Measurements from ENCODE around the gene SMURF2. TPM values are rescaled to one million over a fixed set of nuclear protein-coding genes. Genes with fewer than 3 reads are reported as not detected.
"Not testable (repeated sequence)": the region's sequence is repeated elsewhere in the genome, so short reads cannot be mapped to it uniquely, and the experiment has no call there.

The SMURF2 gene
- total RNA-seq, 4 donors from 2014 or later, result 18.2 to 28.0 (median 21.3) TPM

GRCh38 chr17:64611369-64611768 is 50.7 kb downstream of the SMURF2 start:
- Histone ChIP-seq H3K4me1 (peaks cover 0 to 44% (median 22%) of the 10 kb centered on the region in 4 donors), H3K9me3 (no peaks in the 10 kb centered on the region), H3K36me3 (no peaks in the 10 kb centered on the region), H3K27me3 (no peaks in the 10 kb centered on the region), H3K27ac (no peak overlapping the region), H3K4me3 (no peak overlapping the region)
- DNase-seq (ENCODE audit: low spot score in 2 of 2), result no peak
- TF ChIP-seq CTCF (IDR thresholded peaks at IDR 0.05), result no peak
- no peak for TF ChIP-seq POLR2A (IDR thresholded peaks at IDR 0.05)
- no peak for TF ChIP-seq EP300 (IDR thresholded peaks at IDR 0.05)
- WGBS, 2 donors, result 79 to 81% methylated on average over 7 of the region's 7 CpGs

- H3K4me3 ChIP-seq, H3K9me3 ChIP-seq: not testable (repeated sequence)
- WGBS, 2 donors, result 95 to 100% methylated on average over 2 of the region's 2 CpGs
Observed at GRCh38 chr17:64610244-64610643, 51.9 kb downstream of the SMURF2 start.

GRCh38 chr17:64608571-64608981 is 53.5 kb downstream of the SMURF2 start:
- H3K27ac ChIP-seq, result no peak overlapping the region
- 77 to 85% methylated on average over 2 of the region's 2 CpGs for WGBS, 2 donors
- no peaks in the 10 kb centered on the region for H3K27me3 ChIP-seq
- no peak overlapping the region for H3K4me3 ChIP-seq
- DNase-seq (ENCODE audit: low spot score in 2 of 2), result no peak
- H3K9me3 ChIP-seq, result no peaks in the 10 kb centered on the region
- TF ChIP-seq EP300 (IDR thresholded peaks at IDR 0.05) (no peak), POLR2A (IDR thresholded peaks at IDR 0.05) (no peak), CTCF (IDR thresholded peaks at IDR 0.05) (no peak)
- H3K36me3 ChIP-seq, result no peaks in the 10 kb centered on the region
- peaks cover 0 to 36% (median 7%) of the 10 kb centered on the region in 4 donors for H3K4me1 ChIP-seq

More at GRCh38 chr17:64610244-64610643, 51.9 kb downstream of the SMURF2 start:
- peaks cover 0 to 43% (median 19%) of the 10 kb centered on the region in 4 donors for H3K4me1 ChIP-seq
- not testable (repeated sequence) for H3K36me3 ChIP-seq; H3K27me3 ChIP-seq; H3K27ac ChIP-seq; DNase-seq (ENCODE audit: low spot score in 2 of 2)

GRCh38 chr17:64607862-64608565 is 54.1 kb downstream of the SMURF2 start:
- H3K36me3 ChIP-seq, result no peaks in the 10 kb centered on the region
- WGBS, 2 donors, result 90 to 96% methylated on average over 2 of the region's 2 CpGs
- H3K9me3 ChIP-seq, result no peaks in the 10 kb centered on the region
- H3K4me3 ChIP-seq, result no peak overlapping the region
- H3K27ac ChIP-seq, result no peak overlapping the region
- no peak for TF ChIP-seq CTCF (IDR thresholded peaks at IDR 0.05)
- no peak for TF ChIP-seq POLR2A (IDR thresholded peaks at IDR 0.05)
- H3K27me3 ChIP-seq, result no peaks in the 10 kb centered on the region
- peaks cover 0 to 34% (median 6%) of the 10 kb centered on the region in 4 donors for H3K4me1 ChIP-seq
- no peak for DNase-seq (ENCODE audit: low spot score in 2 of 2)

- H3K27ac ChIP-seq; H3K27me3 ChIP-seq; H3K9me3 ChIP-seq; DNase-seq (ENCODE audit: low spot score in 2 of 2); H3K36me3 ChIP-seq; H3K4me3 ChIP-seq: not testable (repeated sequence)
- 80 to 82% methylated on average over 12 of the region's 12 CpGs for WGBS, 2 donors
- H3K4me1 ChIP-seq, result peaks cover 0 to 31% (median 0%) of the 10 kb centered on the region in 4 donors
Observed at GRCh38 chr17:64604532-64604931, 57.6 kb downstream of the SMURF2 start.

- TF ChIP-seq POLR2A (IDR thresholded peaks at IDR 0.05), result no peak
- no peak for TF ChIP-seq EP300 (IDR thresholded peaks at IDR 0.05)
- TF ChIP-seq CTCF (IDR thresholded peaks at IDR 0.05), result no peak
- WGBS, 2 donors, result 75 to 88% methylated on average over 1 of the region's 1 CpG
- Histone ChIP-seq H3K9me3 (no peaks in the 10 kb centered on the region), H3K27ac (no peak overlapping the region), H3K36me3 (no peaks in the 10 kb centered on the region), H3K4me3 (no peak overlapping the region), H3K27me3 (no peaks in the 10 kb centered on the region), H3K4me1 (peaks cover 0 to 34% (median 1%) of the 10 kb centered on the region in 4 donors)
- DNase-seq (ENCODE audit: low spot score in 2 of 2), result no peak
Observed at GRCh38 chr17:64603987-64604386, 58.1 kb downstream of the SMURF2 start.
